Neutrophil (primary cell): ENCODE results near the gene CHAC2.
A peak's percentile ranks its signal among the peaks of the same experiment; 100 is the strongest.
"Not testable (repeated sequence)": the region's sequence is repeated elsewhere in the genome, so short reads cannot be mapped to it uniquely, and the experiment has no call there.

ENCODE experiments used
- H3K27ac ChIP-seq: fragments of 200-600 bp; sonication (generic); 2 replicates; pipeline ENCODE4 v1.5.1; 2016; ENCODE audit warnings: mild to moderate bottlenecking, moderate library complexity
- H3K27me3 ChIP-seq: fragments of 200-600 bp; sonication (generic); 2 replicates; pipeline ENCODE4 v1.6.0; 2016; ENCODE audit warnings: mild to moderate bottlenecking
- H3K36me3 ChIP-seq: fragments of 200-600 bp; sonication (generic); 2 replicates; pipeline ENCODE4 v1.5.1; 2017
- H3K4me1 ChIP-seq, 2 experiments: fragments of 200-600 bp in 1 of 2; sonication (generic) in 1 of 2; 1 replicate in 1 of 2; 2 replicates in 1 of 2; pipeline versions ENCODE4 v1.5.1 to v1.6.1; 2013 to 2016; ENCODE audit warnings: low read depth in 1 of 2, low read length in 1 of 2, mild to moderate bottlenecking in 1 of 2, moderate library complexity in 1 of 2; ENCODE audit not compliant: control insufficient read depth in 1 of 2, insufficient read depth in 1 of 2
- H3K4me3 ChIP-seq, 2 experiments: fragments of 200-600 bp in 1 of 2; sonication (generic) in 1 of 2; 1 replicate in 1 of 2; 2 replicates in 1 of 2; pipeline ENCODE4 v1.5.1; 2013 to 2016; ENCODE audit warnings: low read depth in 1 of 2, low read length in 1 of 2, mild to moderate bottlenecking in 1 of 2, moderate library complexity in 1 of 2
- H3K9me3 ChIP-seq: fragments of 200-600 bp; sonication (generic); 2 replicates; pipeline ENCODE4 v1.5.1; 2016
- TF ChIP-seq, protein P1 (sequence below): fragments of 200-600 bp; sonication (generic); IDR thresholded peaks from 2 replicates; pipeline ENCODE4 v1.5.1; 2016; ENCODE audit warnings: antibody characterized with exemption

The CHAC2 gene

DNA sequence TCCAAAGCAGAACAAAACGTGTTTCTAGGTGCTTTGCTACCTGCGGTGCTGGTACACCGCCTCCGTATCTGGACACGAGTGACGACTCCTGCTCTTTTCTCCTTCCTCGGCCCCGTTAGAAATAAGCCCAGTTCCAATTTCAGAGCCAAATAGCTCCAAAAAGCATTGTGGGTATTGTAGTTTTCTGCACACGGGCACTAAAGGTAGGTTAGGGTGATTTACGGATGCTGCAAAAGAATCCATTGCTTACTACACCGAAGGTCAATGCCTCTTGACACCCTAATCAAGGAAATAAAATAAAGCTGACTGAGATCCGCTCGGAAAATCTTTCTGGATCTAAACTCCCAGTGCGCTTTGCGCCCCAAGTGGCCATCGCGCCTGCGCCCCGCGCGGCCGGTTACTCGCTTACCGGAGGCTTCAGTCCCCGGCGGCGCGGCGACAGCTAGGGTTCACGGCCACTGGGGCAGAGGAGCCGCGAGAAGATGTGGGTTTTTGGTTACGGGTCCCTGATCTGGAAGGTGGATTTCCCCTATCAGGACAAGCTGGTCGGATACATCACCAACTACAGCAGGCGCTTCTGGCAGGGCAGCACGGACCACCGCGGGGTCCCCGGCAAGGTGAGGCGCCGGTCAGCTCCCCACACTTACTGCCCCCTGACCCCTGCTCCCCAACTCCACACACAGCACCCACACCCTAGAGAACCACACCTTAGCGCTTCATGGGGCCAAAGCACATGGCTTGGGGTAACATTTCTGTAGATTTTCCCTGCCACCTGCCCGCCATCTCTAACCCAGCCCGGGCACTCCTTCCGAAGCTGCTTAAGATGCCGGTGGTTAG, at the start of gene CHAC2:
CHAC2 (plus strand) TSS at position 400 of the 837 bp plus-strand sequence; CDS start at position 483, 83 bp downstream.
- H3K4me3 ChIP-seq, result peak within 1 kb of the TSS; percentile 72 to 81
- no peaks in the 10 kb centered on the region for H3K27me3 ChIP-seq
- H3K9me3 ChIP-seq, result no peaks in the 10 kb centered on the region
- H3K36me3 ChIP-seq, result peaks cover 15% of the 10 kb centered on the region
- TF ChIP-seq, protein P1, sequence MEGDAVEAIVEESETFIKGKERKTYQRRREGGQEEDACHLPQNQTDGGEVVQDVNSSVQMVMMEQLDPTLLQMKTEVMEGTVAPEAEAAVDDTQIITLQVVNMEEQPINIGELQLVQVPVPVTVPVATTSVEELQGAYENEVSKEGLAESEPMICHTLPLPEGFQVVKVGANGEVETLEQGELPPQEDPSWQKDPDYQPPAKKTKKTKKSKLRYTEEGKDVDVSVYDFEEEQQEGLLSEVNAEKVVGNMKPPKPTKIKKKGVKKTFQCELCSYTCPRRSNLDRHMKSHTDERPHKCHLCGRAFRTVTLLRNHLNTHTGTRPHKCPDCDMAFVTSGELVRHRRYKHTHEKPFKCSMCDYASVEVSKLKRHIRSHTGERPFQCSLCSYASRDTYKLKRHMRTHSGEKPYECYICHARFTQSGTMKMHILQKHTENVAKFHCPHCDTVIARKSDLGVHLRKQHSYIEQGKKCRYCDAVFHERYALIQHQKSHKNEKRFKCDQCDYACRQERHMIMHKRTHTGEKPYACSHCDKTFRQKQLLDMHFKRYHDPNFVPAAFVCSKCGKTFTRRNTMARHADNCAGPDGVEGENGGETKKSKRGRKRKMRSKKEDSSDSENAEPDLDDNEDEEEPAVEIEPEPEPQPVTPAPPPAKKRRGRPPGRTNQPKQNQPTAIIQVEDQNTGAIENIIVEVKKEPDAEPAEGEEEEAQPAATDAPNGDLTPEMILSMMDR, result no peak
- peak within 1 kb of the TSS; percentile 30 for H3K27ac ChIP-seq
- H3K4me1 ChIP-seq, result peaks cover 6 to 12% of the 10 kb centered on the region in 2 experiments

DNA sequence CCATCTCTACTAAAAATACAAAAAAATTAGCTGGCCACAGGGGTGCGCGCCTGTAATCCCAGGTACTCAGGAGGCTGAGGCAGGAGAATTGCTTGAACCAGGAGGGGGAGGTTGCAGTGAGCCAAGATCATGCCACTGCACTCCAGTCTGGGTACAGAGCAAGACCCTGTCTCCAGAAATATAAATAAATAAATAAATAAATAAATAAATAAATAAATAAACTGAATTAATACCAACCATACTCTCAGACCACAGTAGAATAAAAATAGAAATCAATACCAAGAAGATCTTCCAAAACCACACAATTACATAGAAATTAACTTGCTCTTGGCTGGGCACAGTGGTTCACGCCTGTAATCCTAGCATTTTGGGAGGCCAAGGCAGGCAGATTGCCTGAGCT, 46.7 kb upstream of the CHAC2 start:
- not testable (repeated sequence) for H3K27ac ChIP-seq, H3K4me1 ChIP-seq, H3K4me3 ChIP-seq, H3K27me3 ChIP-seq, H3K36me3 ChIP-seq, H3K9me3 ChIP-seq

DNA sequence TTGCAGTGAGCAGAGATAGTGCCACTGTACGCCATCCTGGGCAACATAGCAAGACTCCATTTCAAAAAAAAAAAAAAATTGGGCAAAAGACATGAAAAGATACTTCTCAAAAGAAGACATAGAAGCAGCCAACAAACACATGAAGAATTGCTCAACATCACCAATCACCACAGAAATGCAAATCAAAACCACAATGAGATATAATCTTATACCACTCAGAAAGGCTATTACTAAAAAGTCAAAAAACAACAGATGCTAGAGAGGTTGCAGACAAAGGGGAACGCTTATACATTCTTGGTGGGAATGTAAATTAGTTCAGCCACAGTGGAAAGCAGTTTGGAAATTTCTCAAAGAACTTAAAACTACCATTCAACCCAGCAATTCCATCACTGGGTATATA, 43.1 kb upstream of the CHAC2 start:
- no peaks in the 10 kb centered on the region for H3K9me3 ChIP-seq
- no peak overlapping the region for H3K27ac ChIP-seq
- H3K4me1 ChIP-seq, result no peaks in the 10 kb centered on the region
- TF ChIP-seq, protein P1, result no peak
- H3K4me3 ChIP-seq, result no peak overlapping the region
- H3K36me3 ChIP-seq, result peaks cover 5% of the 10 kb centered on the region
- no peaks in the 10 kb centered on the region for H3K27me3 ChIP-seq

DNA sequence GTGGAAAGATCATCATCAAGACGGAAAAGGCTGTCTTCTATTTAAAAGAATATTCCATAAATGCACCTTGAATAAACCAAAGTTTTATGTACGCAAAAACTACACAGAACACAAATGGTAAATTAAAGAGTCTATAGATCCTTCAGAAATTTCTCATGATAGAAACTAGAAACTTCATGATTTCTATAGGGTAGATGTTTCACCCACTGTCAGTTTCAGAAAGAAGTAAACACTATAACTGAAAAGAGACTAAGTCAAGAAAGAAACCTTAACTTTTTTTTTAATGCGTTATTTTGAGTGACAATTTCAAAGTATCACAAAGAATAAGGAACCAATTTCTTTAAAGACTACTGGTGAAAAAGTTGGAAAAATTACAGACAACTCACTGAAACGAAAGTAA, 41.9 kb upstream of the CHAC2 start:
- TF ChIP-seq, protein P1, result no peak
- no peak overlapping the region for H3K4me3 ChIP-seq
- no peaks in the 10 kb centered on the region for H3K27me3 ChIP-seq

DNA sequence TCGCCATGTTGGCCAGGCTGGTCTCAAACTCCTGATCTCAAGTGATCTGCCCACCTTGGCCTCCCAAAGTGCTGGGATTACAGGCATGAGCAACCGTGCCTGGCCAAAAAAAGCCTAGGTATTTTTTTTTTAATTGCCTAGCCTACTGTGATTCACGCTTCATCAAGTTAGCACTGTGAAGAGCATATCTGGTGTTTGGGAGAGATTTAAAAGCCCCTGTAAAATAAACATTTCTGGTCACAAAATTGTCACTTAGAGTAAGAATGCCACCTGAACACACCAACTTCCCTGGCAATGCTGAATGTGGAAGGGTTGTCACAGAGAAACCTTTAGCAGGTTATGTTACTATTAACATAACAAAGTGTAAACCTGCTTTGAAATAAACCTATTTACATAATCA, 39.7 kb upstream of the CHAC2 start:
- H3K9me3 ChIP-seq, result no peaks in the 10 kb centered on the region
- TF ChIP-seq, protein P1, result no peak
- no peaks in the 10 kb centered on the region for H3K4me1 ChIP-seq
- H3K27me3 ChIP-seq, result no peaks in the 10 kb centered on the region
- no peak overlapping the region for H3K27ac ChIP-seq
- H3K36me3 ChIP-seq, result peaks cover 5% of the 10 kb centered on the region
- H3K4me3 ChIP-seq, result no peak overlapping the region

More for the DNA sequence above, 41.9 kb upstream of the CHAC2 start:
- Histone ChIP-seq H3K9me3 (no peaks in the 10 kb centered on the region), H3K36me3 (peaks cover 5% of the 10 kb centered on the region), H3K4me1 (no peaks in the 10 kb centered on the region), H3K27ac (no peak overlapping the region)

DNA sequence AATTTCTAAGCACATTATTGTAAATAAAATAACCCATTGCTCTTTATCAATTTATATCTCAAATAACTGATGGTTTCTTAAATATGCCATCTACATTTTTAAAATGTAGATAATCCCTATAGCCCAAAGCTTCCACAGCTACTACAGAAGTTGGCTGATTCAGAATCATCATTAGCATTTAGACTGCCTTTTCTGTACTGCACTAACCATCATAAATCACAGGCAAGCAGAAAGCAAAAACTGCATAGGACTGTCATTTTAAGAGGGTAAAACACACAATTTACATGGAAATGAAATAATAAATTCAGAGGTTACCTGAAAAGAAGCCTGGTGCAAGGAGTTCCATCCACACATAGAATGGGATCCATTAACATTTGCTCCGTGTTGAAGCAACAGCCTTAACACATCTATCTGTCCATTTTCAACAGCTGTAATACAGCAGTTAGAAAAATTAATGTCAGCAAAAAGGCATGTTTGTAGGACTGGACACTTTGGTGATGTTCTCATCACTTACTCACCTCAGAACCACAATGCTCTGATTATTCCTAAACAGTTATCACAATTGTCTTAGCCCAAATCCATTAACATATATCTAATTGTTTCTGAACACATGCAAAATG, 38.4 kb upstream of the CHAC2 start:
- H3K27me3 ChIP-seq, result no peaks in the 10 kb centered on the region
- H3K9me3 ChIP-seq, result no peaks in the 10 kb centered on the region
- no peak overlapping the region for H3K4me3 ChIP-seq
- H3K36me3 ChIP-seq, result peaks cover 10% of the 10 kb centered on the region
- no peak overlapping the region for H3K27ac ChIP-seq
- H3K4me1 ChIP-seq, result no peaks in the 10 kb centered on the region
- TF ChIP-seq, protein P1, result no peak
